GM21390 (cell line): ENCODE data around the gene LY6G5C.

Experiments
- ATAC-seq: cut with Tn5 transposase; IDR thresholded peaks from one replicate; pipeline ENCODE4 v1.9.1; 2021; ENCODE audit not compliant: unreplicated experiment

The LY6G5C gene

DNA sequence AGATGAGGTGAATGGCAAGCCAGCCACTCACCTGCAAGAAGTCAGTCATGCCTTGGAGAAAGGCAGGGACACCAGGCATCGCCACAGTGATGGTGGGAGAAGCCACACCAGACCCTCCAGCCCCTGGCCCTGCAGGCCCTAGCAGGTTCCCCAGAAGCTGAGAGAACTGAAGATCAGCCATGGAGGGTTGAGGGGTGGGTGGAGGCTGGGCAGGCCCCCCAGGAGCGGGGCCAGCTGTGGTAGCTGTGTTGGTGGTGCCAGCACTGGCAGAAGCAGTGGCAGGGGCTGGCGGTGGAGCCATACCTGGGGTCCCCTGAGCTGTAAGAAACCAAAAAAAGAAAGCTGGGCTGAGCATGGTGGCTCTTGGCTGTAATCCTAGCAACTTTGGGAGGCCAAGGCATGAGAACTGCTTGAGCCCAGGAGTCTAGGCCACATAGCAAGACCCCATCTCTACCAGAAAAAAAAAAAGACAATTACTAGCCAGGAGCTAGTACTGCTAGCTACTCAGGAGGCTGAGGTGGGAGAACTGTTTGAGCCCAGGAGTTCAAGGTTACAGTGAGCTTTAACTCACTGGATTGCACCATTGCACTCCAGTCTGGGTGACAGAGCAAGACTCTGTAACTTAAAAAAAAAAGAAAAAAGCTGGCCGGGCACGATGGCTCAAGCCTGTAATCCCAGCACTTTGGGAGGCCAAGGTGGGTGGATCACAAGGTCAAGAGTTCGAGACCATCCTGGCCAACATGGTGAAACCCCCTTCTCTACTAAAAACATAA lies 37.9 kb downstream of the LY6G5C start:
- ATAC-seq = no peak

DNA sequence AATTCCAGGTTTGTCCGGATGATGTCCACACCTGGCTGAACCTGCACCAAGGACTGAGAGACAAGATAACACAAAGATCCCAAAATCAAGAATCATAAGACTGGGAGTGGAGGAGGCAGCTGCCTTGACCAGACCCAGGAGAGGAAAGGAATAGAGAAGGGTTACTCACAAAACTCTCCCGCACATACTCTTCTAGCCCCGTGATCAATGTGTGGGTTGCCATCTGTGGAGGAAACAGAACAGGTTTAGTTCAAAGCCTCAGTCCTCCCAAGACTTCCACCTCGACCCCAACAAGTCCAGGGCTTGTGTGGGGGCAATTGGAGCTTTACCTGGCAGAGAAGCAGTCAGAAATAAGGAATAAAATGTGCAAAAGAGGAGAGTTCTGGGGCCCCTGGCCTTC lies 39.5 kb downstream of the LY6G5C start:
- no peak for ATAC-seq

DNA sequence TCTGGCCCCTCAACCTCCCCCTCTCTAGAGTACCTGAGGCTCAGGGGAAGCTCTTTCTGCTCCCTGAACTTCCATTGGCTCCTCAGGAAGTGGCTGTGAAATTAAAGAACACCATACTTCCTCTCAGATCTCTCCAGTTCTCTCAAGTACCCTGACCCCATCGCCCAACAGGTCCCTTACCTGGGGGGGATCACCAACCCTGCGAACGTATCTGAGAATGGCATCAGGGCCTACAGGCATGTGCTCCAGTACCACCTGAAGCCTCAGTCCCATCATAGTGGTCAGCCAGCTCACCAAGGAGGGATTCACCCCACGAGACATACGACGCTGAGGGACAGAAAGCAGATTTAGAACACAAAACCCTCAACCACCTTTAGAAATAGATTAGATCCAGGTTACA lies 40.3 kb downstream of the LY6G5C start:
- no peak for ATAC-seq

DNA sequence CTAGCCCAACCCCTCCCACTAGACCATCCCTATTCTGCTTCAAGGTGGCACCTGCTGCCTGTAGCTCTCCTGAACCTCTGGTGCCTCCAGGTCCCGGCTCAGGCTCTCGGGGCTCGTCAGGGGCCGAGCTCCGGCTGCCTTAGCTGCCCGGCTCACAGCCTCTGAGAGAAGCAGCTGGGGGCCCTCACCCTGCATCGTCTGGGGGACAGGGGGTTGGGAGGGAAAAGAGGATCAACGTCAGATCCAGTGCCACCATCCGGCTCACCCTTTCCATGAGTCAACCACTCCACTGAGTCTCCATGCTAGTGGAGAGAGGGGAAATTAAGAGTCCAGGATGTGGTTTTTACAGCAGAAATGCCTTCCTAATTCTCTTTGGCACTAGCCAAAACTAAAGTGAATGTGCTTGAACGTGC lies 41.4 kb downstream of the LY6G5C start:
- no peak for ATAC-seq

DNA sequence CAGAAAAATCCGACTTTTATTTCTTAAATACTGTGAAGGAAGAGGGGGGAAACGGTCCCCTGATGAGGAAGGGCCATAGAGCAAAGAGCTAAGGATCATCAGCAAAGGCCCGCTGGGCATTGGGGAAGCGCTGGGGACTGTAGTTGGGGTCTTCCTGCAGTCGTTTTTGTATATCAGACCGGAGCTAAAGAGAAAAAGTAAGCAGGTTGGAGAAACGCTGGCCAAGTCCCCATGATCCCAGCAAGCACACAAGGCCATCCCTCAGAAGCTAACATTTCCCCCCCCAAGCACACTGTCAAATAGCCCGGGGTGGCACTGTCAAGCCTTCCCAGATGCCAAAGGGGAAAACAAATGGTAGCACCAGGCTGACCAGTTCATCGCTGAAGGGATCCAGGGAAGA lies 41.8 kb downstream of the LY6G5C start:
- no peak for ATAC-seq

DNA sequence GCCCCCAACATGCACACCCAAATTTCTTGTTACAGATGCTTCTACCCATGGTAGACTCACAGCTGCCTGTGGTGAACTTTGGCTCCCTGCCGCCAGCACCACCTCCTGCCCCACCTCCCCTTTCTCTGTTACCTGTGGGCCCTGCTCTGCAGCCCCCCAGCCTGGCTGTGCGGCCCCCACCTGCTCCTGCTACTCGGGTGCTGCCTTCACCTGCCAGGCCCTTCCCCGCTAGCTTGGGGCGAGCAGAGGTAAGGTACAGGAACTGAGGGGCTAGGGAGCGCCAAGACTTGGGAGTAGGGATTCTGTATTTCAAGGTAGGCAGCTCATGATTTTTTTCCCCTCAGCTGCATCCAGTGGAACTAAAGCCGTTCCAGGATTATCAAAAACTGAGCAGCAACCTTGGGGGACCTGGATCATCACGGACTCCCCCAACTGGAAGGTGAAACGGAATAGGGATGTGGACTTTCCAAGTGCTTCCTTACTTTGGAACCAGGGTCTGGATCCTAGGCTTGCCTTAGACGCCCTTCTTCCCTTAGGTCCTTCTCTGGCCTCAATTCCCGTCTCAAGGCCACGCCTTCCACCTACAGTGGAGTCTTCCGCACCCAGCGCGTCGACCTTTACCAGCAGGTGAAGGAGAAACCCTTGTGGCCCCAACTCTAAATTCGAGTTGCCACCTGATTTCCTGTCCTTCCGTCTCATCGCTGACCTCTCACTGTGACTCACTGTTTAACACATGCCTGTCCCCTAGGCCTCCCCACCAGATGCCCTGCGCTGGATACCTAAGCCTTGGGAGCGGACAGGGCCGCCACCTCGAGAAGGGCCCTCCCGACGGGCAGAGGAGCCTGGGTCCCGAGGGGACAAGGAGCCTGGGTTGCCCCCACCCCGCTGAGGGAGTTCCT lies 43.9 kb downstream of the LY6G5C start:
- no peak for ATAC-seq

DNA sequence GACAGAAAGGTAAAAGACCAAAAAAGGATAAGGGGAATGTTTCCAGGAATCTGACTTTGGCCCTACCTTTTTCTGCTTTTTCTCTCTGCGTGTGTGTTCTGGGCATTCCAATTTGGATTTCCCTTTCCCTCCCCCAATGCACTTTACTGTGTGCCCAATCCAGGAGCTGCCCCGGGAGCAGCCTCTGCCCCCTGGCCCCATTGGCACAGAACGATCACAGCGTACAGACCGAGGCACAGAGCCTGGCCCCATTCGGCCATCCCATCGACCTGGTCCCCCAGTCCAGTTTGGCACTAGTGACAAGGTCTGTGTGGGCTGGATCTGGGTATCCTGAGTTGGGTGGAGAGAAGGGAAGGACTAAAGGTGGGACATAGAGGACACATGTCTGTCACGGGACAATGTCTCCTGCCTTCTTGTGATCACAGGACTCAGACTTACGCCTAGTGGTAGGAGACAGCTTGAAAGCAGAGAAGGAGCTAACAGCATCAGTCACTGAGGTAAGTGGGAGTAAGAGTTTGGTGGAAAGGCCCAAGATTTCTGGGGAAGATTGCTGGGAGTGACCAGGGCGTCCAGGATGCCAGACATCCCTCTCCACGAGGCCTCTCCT lies 45.8 kb downstream of the LY6G5C start:
- ATAC-seq = no peak

DNA sequence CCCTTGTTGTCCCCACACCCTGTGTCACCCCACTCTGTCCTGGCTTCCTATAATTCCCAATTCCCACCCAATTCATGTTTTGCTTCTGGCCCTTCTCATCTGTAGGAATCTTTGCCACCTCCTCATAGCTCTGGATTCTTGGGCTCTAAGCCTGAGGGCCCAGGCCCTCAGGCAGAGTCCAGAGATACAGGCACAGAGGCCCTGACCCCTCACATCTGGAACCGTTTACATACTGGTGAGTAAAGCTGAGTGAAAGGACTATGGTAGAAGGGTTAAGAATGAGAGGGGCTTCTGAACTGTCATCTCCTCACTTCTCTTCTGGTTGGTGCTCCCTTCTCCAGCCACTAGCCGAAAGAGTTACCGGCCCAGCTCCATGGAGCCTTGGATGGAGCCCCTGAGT lies 46.7 kb downstream of the LY6G5C start:
- ATAC-seq = no peak

DNA sequence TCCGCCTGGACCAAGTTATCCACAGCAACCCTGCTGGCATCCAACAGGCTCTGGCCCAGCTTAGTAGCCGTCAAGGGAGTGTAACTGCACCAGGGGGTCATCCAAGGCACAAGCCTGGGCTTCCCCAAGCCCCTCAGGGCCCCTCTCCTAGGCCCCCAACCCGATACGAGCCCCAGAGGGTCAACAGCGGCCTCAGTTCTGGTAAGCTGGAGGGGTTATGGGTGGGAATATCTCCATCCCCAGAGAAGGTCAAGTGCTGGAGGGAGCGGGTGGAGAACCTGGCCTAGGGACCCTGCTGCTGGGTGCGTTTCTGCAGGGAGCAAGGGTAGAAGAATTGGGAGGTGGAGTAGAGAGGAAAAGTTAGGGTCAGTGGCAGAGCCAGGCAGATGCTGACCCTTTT lies 47.4 kb downstream of the LY6G5C start:
- no peak for ATAC-seq

DNA sequence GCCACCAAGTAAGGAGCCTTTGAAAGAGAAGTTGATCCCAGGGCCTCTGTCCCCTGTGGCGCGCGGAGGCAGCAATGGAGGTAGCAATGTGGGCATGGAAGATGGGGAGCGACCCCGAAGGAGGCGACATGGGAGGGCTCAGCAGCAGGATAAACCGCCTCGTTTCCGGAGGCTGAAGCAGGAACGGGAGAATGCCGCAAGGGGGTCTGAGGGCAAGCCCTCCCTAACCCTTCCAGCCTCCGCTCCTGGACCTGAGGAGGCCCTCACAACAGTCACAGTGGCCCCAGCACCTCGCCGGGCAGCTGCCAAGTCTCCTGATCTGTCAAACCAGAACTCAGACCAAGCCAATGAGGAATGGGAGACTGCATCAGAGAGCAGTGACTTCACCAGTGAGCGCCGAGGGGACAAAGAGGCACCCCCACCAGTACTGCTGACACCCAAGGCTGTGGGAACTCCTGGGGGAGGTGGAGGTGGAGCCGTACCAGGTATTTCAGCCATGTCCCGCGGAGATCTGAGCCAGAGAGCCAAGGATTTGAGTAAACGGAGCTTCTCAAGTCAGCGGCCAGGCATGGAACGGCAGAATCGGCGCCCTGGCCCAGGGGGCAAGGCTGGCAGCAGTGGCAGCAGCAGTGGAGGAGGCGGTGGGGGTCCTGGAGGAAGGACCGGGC lies 48.5 kb downstream of the LY6G5C start:
- ATAC-seq = no peak

DNA sequence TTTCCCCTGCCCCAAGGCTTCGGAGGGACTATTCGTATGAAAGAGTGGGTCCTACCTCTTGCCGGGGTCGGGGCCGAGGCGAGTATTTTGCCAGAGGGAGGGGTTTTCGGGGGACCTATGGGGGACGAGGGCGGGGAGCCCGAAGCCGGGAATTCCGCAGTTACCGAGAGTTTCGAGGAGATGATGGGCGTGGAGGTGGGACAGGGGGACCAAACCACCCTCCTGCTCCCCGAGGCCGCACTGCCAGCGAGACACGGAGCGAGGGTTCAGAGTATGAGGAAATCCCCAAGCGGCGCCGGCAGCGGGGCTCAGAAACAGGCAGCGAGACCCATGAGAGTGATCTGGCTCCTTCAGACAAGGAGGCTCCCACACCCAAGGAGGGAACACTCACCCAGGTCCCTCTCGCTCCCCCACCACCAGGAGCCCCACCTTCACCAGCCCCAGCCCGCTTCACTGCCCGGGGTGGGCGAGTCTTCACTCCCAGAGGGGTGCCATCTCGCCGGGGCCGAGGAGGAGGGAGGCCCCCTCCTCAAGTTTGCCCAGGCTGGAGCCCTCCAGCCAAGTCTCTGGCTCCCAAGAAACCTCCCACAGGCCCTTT lies 49.1 kb downstream of the LY6G5C start:
- no peak for ATAC-seq

DNA sequence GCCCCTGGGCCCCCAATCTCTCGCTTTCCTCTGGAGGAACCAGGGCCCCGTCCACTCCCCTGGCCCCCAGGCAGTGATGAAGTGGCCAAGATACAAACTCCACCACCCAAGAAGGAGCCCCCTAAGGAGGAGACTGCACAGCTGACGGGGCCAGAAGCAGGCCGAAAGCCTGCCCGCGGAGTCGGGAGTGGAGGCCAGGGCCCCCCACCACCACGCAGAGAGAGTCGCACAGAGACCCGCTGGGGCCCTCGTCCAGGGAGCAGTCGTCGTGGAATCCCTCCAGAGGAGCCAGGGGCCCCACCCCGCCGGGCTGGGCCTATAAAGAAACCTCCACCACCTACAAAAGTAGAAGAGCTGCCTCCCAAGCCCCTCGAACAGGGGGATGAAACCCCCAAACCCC lies 49.7 kb downstream of the LY6G5C start:
- no peak for ATAC-seq

DNA sequence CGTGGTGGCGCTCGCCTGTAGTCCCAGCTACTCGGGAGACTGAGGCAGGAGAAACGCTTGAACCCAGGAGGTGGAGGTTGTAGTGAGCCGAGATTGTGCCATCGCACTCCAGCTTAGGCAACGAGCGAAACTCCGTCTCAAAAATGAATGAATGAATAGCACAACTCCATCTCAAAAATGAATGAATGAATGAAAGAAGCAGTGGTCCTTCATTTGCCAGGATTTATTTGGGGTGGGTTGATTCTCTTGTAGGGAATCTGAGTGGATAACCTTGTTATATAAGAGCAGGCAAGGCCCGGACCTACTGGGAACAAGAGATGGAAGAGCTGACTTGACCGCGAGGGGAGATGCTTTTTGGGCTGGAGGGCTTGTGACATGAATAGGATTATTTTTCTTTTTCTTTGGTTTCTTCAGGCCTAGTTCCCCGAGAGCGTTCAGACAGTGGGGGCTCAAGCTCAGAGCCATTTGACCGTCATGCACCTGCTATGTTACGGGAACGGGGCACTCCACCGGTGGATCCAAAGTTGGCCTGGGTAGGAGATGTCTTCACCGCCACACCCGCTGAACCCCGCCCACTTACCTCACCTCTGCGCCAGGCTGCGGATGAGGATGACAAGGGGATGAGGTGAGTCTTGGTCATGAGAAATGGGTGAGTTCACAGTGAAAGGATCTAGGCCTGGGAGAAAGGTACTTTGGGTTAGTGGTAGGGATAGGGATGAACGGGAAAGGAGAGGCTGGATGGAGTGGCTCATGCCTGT lies 50.5 kb downstream of the LY6G5C start:
- ATAC-seq = no peak

DNA sequence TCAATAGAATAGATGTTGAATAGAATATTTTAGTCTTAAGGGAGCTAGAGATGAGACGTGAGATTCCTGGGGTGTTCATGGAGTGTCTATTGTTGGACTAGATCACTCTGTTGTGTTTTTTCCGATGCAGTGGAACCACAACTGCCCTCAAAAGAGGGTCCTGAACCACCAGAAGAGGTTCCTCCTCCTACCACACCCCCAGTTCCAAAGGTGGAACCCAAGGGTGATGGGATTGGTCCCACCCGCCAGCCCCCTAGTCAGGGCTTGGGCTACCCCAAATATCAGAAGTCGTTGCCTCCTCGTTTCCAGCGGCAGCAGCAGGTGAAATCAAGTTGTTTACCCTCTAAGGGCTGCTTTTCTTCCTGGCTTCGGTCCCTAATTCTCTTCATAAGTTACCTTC lies 51.9 kb downstream of the LY6G5C start:
- ATAC-seq = no peak

DNA sequence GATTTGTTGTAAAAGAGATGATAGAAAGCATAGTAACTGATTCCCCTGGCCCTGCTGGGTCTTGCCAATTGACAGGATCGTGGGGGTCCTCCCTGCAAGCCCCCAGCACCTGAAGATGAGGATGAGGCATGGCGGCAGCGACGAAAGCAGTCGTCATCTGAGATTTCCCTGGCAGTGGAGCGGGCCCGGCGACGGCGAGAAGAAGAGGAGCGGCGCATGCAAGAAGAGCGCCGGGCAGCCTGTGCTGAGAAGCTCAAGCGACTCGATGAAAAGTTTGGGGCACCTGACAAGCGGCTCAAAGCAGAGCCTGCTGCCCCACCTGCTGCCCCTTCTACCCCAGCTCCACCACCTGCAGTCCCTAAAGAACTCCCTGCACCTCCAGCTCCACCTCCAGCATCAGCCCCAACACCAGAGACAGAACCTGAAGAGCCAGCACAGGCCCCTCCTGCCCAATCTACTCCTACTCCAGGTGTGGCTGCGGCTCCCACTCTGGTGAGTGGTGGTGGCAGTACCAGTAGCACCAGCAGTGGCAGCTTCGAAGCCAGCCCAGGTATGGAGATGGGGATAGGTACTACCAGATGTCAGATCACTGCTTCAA lies 53.1 kb downstream of the LY6G5C start:
- ATAC-seq = no peak

DNA sequence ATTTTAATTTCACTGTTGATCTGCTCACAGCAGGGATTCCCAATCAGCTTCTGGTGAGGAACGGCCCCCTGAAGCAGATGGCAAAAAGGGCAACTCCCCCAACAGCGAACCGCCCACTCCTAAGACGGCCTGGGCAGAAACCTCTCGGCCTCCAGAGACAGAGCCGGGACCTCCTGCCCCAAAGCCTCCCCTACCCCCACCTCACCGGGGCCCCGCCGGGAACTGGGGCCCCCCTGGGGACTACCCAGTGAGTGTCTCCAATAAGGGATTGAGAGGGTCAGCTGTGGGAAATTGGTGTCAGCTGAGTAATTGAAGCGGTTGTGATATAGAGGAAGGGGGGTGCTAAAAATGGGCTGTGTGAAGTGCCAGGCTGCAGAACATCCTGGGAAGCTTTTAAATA lies 53.9 kb downstream of the LY6G5C start:
- no peak for ATAC-seq
